T-helper 2 cell (primary cell): ENCODE results near the gene TMEM207.
A peak's percentile ranks its signal among the peaks of the same experiment; 100 is the strongest.
"Not testable (repeated sequence)": the region's sequence is repeated elsewhere in the genome, so short reads cannot be mapped to it uniquely, and the experiment has no call there.

Experiments
- DNase-seq, 5 experiments: peaks; one replicate each; pipeline versions ENCODE4 v3.0.0 to v3.0.0-alpha.2; 2012 to 2022
- total RNA-seq, 2 donors: gene quantifications; one replicate each; lab custom pipeline; 2026; lab: John Stamatoyannopoulos, UW

Gene TMEM207
- total RNA-seq = 0 reads per million in 2 donors

- no peak for DNase-seq
These were observed at the start of gene TMEM207 for GRCh38 chr3:190449801-190450200. TMEM207 (minus strand) TSS chr3:190449901; CDS start chr3:190449809, 92 bp downstream.

GRCh38 chr3:190499122-190499521 lies 49.4 kb upstream of the TMEM207 start:
- DNase-seq = no peak

GRCh38 chr3:190498293-190498692 lies 48.6 kb upstream of the TMEM207 start:
- DNase-seq = no peak

GRCh38 chr3:190497811-190498210 lies 48.1 kb upstream of the TMEM207 start:
- DNase-seq = no peak

- DNase-seq = no peak
These were observed 47.2 kb upstream of the TMEM207 start for GRCh38 chr3:190496859-190497258.

- DNase-seq = no peak
These were observed 46.1 kb upstream of the TMEM207 start for GRCh38 chr3:190495796-190496195.

GRCh38 chr3:190495354-190495753 lies 45.7 kb upstream of the TMEM207 start:
- no peak for DNase-seq

- no peak for DNase-seq
These were observed 45.2 kb upstream of the TMEM207 start for GRCh38 chr3:190494907-190495306.

- DNase-seq = no peak
These were observed 43.3 kb upstream of the TMEM207 start for GRCh38 chr3:190492966-190493365.

GRCh38 chr3:190492129-190492528 lies 42.4 kb upstream of the TMEM207 start:
- no peak for DNase-seq

GRCh38 chr3:190491533-190492054 lies 41.9 kb upstream of the TMEM207 start:
- peak in 1 of 5 experiments; percentile 64 for DNase-seq

- DNase-seq = no peak
These were observed 37.4 kb upstream of the TMEM207 start for GRCh38 chr3:190486908-190487607.

- DNase-seq = no peak
These were observed 36.8 kb upstream of the TMEM207 start for GRCh38 chr3:190486533-190486864.

- DNase-seq = no peak
These were observed 36.3 kb upstream of the TMEM207 start for GRCh38 chr3:190485830-190486532.

GRCh38 chr3:190481779-190482178 lies 32.1 kb upstream of the TMEM207 start:
- no peak for DNase-seq

- not testable (repeated sequence) for DNase-seq
These were observed 23.6 kb upstream of the TMEM207 start for GRCh38 chr3:190473261-190473660.

- no peak for DNase-seq
These were observed 18.2 kb upstream of the TMEM207 start for GRCh38 chr3:190467922-190468321.

GRCh38 chr3:190458040-190458439 lies 8.3 kb upstream of the TMEM207 start:
- no peak for DNase-seq

GRCh38 chr3:190456770-190457169 lies 7.1 kb upstream of the TMEM207 start:
- DNase-seq = no peak

- DNase-seq = no peak
These were observed 6.1 kb upstream of the TMEM207 start for GRCh38 chr3:190455828-190456227.

GRCh38 chr3:190448256-190448655 lies 1.4 kb downstream of the TMEM207 start:
- DNase-seq = no peak

- peak in 1 of 5 experiments; percentile 63 for DNase-seq
These were observed 3.0 kb downstream of the TMEM207 start for GRCh38 chr3:190446573-190447279.

GRCh38 chr3:190444576-190445145 lies 5.0 kb downstream of the TMEM207 start:
- DNase-seq = no peak
